ENCODE data around the gene ZDHHC5. TPM values are rescaled to one million over a fixed set of nuclear protein-coding genes. Genes with fewer than 3 reads are reported as not detected.
A peak's percentile ranks its signal among the peaks of the same experiment; 100 is the strongest.

ZDHHC5 gene
- total RNA-seq, 1 experiment from 2014 or later: 51.6 TPM

DNA sequence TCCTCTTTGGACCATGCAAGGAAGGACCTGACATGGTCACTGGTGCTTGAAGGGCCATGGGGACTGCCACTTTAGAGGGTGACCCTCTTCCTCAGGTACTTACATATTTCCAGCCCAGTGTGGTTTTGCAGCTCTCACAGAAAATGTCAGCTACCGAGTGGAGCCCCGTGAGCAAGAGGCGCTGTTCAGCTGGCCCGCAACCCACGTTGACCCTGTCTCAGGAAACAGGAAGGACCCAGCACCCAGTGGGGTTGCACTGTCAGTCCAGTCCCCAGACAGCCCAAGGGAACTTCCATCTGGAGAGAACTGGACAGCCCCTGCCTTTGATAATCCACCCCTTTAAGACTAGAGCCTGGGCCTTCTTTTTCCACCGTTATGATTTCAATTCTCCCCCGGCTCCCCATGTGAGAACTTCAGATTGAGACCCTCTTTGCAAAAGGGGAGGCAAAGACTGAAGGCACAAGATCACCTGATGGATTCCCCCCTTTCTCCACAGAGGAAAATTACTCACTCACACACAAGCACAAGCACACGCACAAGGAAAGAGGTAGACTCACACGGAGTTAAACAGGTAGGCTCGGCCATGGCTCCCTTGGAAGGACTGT lies 21.6 kb upstream of the ZDHHC5 start:
- Mint-ChIP-seq H3K27ac (peak overlapping the region; percentile 93), H3K36me3 (peaks cover 23% of the 10 kb centered on the region), H3K4me1 (peaks cover 95% of the 10 kb centered on the region), H3K27me3 (ENCODE audit: low read depth) (peaks cover 26% of the 10 kb centered on the region), H3K9me3 (no peaks in the 10 kb centered on the region), H3K4me3 (peak overlapping the region; percentile 80)
- POLR2A ChIA-PET: interaction anchor here (0.6 to 4.2 kb wide), 14 partner anchors 9 to 153 kb away, joined by 3 to 33 read pairs (median 5); partner anchors contain the start of genes SERPING1, TIMM10 and UBE2L6
- DNase-seq (ENCODE audit: low spot score) (no peak), ATAC-seq (no peak; the same call in 1 of the 2 replicates)
- TF ChIP-seq, protein P1, sequence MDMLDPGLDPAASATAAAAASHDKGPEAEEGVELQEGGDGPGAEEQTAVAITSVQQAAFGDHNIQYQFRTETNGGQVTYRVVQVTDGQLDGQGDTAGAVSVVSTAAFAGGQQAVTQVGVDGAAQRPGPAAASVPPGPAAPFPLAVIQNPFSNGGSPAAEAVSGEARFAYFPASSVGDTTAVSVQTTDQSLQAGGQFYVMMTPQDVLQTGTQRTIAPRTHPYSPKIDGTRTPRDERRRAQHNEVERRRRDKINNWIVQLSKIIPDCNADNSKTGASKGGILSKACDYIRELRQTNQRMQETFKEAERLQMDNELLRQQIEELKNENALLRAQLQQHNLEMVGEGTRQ (CRISPR knock-in tag; IDR thresholded peaks at IDR 0.05): no peak
- no peak for TF ChIP-seq ETV6 (CRISPR knock-in tag; IDR thresholded peaks at IDR 0.05)
- TF ChIP-seq, protein P2, sequence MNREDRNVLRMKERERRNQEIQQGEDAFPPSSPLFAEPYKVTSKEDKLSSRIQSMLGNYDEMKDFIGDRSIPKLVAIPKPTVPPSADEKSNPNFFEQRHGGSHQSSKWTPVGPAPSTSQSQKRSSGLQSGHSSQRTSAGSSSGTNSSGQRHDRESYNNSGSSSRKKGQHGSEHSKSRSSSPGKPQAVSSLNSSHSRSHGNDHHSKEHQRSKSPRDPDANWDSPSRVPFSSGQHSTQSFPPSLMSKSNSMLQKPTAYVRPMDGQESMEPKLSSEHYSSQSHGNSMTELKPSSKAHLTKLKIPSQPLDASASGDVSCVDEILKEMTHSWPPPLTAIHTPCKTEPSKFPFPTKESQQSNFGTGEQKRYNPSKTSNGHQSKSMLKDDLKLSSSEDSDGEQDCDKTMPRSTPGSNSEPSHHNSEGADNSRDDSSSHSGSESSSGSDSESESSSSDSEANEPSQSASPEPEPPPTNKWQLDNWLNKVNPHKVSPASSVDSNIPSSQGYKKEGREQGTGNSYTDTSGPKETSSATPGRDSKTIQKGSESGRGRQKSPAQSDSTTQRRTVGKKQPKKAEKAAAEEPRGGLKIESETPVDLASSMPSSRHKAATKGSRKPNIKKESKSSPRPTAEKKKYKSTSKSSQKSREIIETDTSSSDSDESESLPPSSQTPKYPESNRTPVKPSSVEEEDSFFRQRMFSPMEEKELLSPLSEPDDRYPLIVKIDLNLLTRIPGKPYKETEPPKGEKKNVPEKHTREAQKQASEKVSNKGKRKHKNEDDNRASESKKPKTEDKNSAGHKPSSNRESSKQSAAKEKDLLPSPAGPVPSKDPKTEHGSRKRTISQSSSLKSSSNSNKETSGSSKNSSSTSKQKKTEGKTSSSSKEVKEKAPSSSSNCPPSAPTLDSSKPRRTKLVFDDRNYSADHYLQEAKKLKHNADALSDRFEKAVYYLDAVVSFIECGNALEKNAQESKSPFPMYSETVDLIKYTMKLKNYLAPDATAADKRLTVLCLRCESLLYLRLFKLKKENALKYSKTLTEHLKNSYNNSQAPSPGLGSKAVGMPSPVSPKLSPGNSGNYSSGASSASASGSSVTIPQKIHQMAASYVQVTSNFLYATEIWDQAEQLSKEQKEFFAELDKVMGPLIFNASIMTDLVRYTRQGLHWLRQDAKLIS (CRISPR knock-in tag; IDR thresholded peaks at IDR 0.05; ENCODE audit: borderline replicate concordance): no peak
- TF ChIP-seq GTF2I (CRISPR knock-in tag; conservative IDR thresholded peaks at IDR 0.05): no peak
- TF ChIP-seq NFYB (CRISPR knock-in tag; conservative IDR thresholded peaks at IDR 0.05; ENCODE audit: low read depth): 0 out of 2 replicates have a peak, but pooled peaks have one; percentile 4
- TF ChIP-seq, protein P3, sequence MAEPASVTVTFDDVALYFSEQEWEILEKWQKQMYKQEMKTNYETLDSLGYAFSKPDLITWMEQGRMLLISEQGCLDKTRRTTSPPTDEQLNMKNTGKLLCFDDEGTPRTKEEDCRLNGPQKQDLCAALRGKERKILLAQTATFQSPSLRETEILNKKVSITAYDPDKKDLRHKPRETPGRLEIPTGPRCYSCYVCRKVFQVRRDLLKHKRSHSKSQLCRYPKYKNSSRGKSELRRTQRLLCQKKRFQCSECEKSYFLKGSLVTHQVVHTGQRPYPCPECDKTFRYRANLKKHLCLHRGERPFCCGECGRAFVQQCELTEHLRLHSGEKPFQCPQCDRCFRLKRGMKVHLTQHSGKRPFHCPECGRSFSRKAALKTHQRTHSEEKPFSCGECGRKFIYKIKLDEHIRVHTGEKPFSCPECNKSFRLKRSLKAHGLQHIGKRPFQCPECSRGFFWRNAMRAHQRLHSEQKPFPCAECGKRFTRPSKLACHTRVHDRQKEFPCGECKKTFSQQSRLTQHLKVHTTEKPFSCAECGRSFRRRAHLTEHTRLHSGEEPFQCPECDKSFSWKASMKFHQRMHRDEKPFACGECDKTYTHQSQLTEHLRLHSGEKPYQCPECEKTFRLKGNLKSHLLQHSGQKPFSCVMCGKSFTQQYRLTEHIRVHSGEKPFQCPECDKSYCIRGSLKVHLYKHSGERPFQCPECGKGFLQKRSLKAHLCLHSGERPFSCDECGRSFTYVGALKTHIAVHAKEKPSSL (CRISPR knock-in tag; conservative IDR thresholded peaks at IDR 0.05): no peak
- TF ChIP-seq, protein P4, sequence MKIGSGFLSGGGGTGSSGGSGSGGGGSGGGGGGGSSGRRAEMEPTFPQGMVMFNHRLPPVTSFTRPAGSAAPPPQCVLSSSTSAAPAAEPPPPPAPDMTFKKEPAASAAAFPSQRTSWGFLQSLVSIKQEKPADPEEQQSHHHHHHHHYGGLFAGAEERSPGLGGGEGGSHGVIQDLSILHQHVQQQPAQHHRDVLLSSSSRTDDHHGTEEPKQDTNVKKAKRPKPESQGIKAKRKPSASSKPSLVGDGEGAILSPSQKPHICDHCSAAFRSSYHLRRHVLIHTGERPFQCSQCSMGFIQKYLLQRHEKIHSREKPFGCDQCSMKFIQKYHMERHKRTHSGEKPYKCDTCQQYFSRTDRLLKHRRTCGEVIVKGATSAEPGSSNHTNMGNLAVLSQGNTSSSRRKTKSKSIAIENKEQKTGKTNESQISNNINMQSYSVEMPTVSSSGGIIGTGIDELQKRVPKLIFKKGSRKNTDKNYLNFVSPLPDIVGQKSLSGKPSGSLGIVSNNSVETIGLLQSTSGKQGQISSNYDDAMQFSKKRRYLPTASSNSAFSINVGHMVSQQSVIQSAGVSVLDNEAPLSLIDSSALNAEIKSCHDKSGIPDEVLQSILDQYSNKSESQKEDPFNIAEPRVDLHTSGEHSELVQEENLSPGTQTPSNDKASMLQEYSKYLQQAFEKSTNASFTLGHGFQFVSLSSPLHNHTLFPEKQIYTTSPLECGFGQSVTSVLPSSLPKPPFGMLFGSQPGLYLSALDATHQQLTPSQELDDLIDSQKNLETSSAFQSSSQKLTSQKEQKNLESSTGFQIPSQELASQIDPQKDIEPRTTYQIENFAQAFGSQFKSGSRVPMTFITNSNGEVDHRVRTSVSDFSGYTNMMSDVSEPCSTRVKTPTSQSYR (CRISPR knock-in tag; IDR thresholded peaks at IDR 0.05): peak; percentile 49; the same call in 1 of the 2 replicates
- TF ChIP-seq KAT7 (CRISPR knock-in tag; IDR thresholded peaks at IDR 0.05; ENCODE audit: borderline replicate concordance): peak; percentile 64; the same call in 1 of the 2 replicates
- TF ChIP-seq ZBTB21 (CRISPR knock-in tag; IDR thresholded peaks at IDR 0.05; ENCODE audit: borderline replicate concordance): no peak
- CTCF ChIA-PET: interaction anchor here (0.9 to 4.0 kb wide), 7 partner anchors 16 to 215 kb away, joined by 3 to 51 read pairs (median 5); partner anchors contain the start of gene UBE2L6

DNA sequence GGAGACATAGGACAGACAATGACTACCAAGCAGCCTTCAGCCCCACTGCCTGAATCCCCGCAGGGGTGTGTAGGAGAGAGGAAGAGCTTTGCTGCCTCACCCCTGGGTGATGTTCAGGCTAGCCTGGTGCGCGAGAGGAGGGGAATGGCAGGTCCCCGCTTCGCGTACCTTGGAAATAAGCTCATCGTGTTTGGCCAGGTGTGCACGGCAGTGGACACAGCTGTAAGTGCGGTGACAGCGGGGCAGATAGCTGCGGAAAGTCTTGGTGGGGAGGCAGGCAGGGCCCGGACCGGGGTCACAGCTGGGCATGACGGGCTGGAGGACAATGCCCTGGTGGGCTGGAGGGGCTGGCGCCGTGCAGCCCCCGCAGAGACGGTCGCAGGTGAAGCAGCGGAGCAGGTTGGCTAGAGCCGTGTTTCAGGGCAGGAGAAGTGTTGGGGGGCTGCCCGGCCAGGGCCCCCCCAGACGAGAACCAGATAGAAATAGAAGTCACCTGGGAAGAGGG lies 21.1 kb upstream of the ZDHHC5 start:
- Mint-ChIP-seq H3K9me3 (no peaks in the 10 kb centered on the region), H3K4me1 (peaks cover 92% of the 10 kb centered on the region), H3K27ac (peak overlapping the region; percentile 93), H3K36me3 (peaks cover 18% of the 10 kb centered on the region), H3K27me3 (ENCODE audit: low read depth) (peaks cover 32% of the 10 kb centered on the region), H3K4me3 (peak overlapping the region; percentile 80)
- ATAC-seq: peak; percentile 0
- POLR2A ChIA-PET: interaction anchor here (0.6 to 4.2 kb wide), 15 partner anchors 9 to 154 kb away, joined by 3 to 33 read pairs (median 5); partner anchors contain the start of genes SERPING1, TIMM10 and UBE2L6
- DNase-seq (ENCODE audit: low spot score): peak; percentile 36
- CTCF ChIA-PET: interaction anchor here (0.7 to 4.0 kb wide), 8 partner anchors 16 to 216 kb away, joined by 3 to 51 read pairs (median 4); partner anchors contain the start of gene UBE2L6
- TF ChIP-seq, protein P5, sequence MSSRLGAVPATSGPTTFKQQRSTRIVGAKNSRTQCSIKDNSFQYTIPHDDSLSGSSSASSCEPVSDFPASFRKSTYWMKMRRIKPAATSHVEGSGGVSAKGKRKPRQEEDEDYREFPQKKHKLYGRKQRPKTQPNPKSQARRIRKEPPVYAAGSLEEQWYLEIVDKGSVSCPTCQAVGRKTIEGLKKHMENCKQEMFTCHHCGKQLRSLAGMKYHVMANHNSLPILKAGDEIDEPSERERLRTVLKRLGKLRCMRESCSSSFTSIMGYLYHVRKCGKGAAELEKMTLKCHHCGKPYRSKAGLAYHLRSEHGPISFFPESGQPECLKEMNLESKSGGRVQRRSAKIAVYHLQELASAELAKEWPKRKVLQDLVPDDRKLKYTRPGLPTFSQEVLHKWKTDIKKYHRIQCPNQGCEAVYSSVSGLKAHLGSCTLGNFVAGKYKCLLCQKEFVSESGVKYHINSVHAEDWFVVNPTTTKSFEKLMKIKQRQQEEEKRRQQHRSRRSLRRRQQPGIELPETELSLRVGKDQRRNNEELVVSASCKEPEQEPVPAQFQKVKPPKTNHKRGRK (CRISPR knock-in tag; IDR thresholded peaks at IDR 0.05; ENCODE audit: borderline replicate concordance): 0 out of 2 replicates have a peak, but pooled peaks have one; percentile 51
- TF ChIP-seq JUN (CRISPR knock-in tag; IDR thresholded peaks at IDR 0.05) (no peak), NFE2L1 (CRISPR knock-in tag; IDR thresholded peaks at IDR 0.05) (peak; percentile 90), IRF2 (CRISPR knock-in tag; IDR thresholded peaks at IDR 0.05; ENCODE audit: borderline replicate concordance, low read depth) (no peak)
- TF ChIP-seq, protein P6, sequence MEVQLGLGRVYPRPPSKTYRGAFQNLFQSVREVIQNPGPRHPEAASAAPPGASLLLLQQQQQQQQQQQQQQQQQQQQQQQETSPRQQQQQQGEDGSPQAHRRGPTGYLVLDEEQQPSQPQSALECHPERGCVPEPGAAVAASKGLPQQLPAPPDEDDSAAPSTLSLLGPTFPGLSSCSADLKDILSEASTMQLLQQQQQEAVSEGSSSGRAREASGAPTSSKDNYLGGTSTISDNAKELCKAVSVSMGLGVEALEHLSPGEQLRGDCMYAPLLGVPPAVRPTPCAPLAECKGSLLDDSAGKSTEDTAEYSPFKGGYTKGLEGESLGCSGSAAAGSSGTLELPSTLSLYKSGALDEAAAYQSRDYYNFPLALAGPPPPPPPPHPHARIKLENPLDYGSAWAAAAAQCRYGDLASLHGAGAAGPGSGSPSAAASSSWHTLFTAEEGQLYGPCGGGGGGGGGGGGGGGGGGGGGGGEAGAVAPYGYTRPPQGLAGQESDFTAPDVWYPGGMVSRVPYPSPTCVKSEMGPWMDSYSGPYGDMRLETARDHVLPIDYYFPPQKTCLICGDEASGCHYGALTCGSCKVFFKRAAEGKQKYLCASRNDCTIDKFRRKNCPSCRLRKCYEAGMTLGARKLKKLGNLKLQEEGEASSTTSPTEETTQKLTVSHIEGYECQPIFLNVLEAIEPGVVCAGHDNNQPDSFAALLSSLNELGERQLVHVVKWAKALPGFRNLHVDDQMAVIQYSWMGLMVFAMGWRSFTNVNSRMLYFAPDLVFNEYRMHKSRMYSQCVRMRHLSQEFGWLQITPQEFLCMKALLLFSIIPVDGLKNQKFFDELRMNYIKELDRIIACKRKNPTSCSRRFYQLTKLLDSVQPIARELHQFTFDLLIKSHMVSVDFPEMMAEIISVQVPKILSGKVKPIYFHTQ (CRISPR knock-in tag; IDR thresholded peaks at IDR 0.05): peak; percentile 79

All from WTC11 (cell line).